ENCODE results near the gene JCHAIN. TPM values are rescaled to one million over a fixed set of nuclear protein-coding genes. Genes with fewer than 3 reads are reported as not detected.
"Not testable (repeated sequence)": the region's sequence is repeated elsewhere in the genome, so short reads cannot be mapped to it uniquely, and the experiment has no call there.

The JCHAIN gene
- total and polyA plus RNA-seq, 7 experiments from 2014 or later, result 0.81 to 223 (median 36.9) TPM; not detected in 3

DNA sequence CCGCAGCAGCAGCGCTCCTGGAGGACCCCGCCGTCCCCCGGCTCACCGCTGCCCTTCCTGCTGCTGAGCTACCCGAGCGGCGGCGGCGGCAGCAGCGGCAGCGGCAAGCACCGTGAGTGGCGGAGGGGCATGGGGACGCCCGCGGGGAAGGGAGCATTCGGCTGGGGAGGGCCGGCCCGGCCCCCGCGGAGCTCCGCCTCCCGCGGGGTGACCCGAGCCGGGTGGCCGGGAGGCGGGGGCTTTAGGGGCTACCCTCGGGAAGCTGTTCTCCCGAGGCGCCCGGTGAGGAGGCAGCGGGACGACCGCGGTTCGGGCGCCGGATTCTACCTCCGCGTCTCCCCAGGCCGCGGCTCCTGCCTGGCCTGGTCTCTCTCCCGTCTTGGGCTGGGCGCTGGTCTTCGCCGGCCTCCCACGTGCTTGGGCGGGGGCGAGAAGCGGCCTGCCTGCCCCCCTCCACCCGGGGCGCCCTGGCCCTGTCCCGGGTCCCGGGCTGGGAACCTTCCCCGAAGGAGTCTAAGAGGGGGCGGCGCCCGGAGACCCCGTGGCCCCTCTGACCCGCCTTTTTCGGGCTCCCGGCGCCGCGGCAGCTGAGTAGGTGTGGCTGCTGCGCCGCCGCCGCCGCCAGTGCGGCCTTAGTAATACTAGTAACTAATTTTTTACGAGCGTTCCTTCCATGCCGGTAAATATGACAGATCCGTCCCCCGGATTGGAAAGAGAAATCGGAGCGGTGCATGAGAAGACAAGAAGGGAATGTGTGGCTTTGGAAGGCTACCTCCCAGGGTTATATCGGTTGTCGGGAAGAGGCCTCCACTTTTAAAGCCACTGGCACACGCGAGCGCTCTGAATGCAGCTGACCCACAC, 39.1 kb upstream of the JCHAIN start:
- H3K27me3 ChIP-seq (ENCODE audit: control insufficient read depth in 2 of 2, insufficient read depth in 2 of 2, low read length in 2 of 2), result no peaks in the 10 kb centered on the region
- ChIA-PET POLR2A (interaction anchor here (1.0 to 11.3 kb wide), 12 partner anchors 10 to 288 kb away, joined by 4 to 174 read pairs (median 14); partner anchors contain the start of genes DCK, GRSF1, MOB1B and RUFY3), CTCF (interaction anchor here (0.9 to 4.1 kb wide), 7 partner anchors 13 to 53 kb away, joined by 5 to 31 read pairs (median 7); partner anchors contain the start of gene UTP3)
- Mint-ChIP-seq H3K36me3 (no peaks in the 10 kb centered on the region), H3K27me3 (no peaks in the 10 kb centered on the region), H3K27ac (peak overlapping the region; percentile 84 to 98 (median 93)), H3K4me1 (peaks cover 21 to 51% (median 39%) of the 10 kb centered on the region in 7 donors), H3K9me3 (no peaks in the 10 kb centered on the region), H3K4me3 (peak overlapping the region; percentile 82 to 96 (median 92))
- peaks cover 12 to 24% of the 10 kb centered on the region in 2 donors for H3K4me1 ChIP-seq (ENCODE audit: control insufficient read depth in 2 of 2, insufficient read depth in 2 of 2, low read length in 2 of 2)
- H3K4me3 ChIP-seq (ENCODE audit: low read length), result peak overlapping the region; percentile 87
- no peaks in the 10 kb centered on the region for H3K9me3 ChIP-seq (ENCODE audit: control insufficient read depth in 2 of 3, low read length in 3 of 3)
- H3K36me3 ChIP-seq (ENCODE audit: control insufficient read depth in 2 of 3, insufficient read depth in 3 of 3, low read length in 3 of 3), result no peaks in the 10 kb centered on the region
- intact Hi-C loops (cut with micrococcal nuclease), result loop anchor here (1.0 to 2.0 kb wide), 9 partner anchors 9 to 288 kb away; partner anchors contain the start of genes DCK (in 2 of the 2), GRSF1 (in 2 of the 2), MOB1B (in 2 of the 2) and UTP3 (in 1 of the 2)
- peak; percentile 57 to 77 (median 70) for DNase-seq
- peak overlapping the region; percentile 88 for H3K27ac ChIP-seq (ENCODE audit: low read depth, low read length)
- ATAC-seq, result peak; percentile 80

- peak overlapping the region in 1 of 9 donors; percentile 43 for H3K27ac Mint-ChIP-seq
- Histone ChIP-seq H3K36me3 (ENCODE audit: control insufficient read depth in 2 of 3, insufficient read depth in 3 of 3, low read length in 3 of 3) (no peaks in the 10 kb centered on the region), H3K27me3 (ENCODE audit: control insufficient read depth in 2 of 2, insufficient read depth in 2 of 2, low read length in 2 of 2) (no peaks in the 10 kb centered on the region), H3K4me3 (ENCODE audit: low read length) (peak overlapping the region; percentile 87), H3K4me1 (ENCODE audit: control insufficient read depth in 2 of 2, insufficient read depth in 2 of 2, low read length in 2 of 2) (peaks cover 12 to 22% of the 10 kb centered on the region in 2 donors), H3K27ac (ENCODE audit: low read depth, low read length) (peak overlapping the region; percentile 88), H3K9me3 (ENCODE audit: control insufficient read depth in 2 of 3, low read length in 3 of 3) (no peaks in the 10 kb centered on the region)
- peaks cover 20 to 46% (median 36%) of the 10 kb centered on the region in 7 donors for H3K4me1 Mint-ChIP-seq
- H3K4me3 Mint-ChIP-seq, result peak overlapping the region in 9 of 10 donors; percentile 43 to 95 (median 92)
- H3K27me3 Mint-ChIP-seq, result no peaks in the 10 kb centered on the region
- POLR2A ChIA-PET, result interaction anchor here (1.7 to 11.3 kb wide), 9 partner anchors 10 to 197 kb away, joined by 4 to 174 read pairs (median 20); partner anchors contain the start of genes GRSF1, MOB1B, RUFY3 and UTP3
- DNase-seq (peak in 2 of 9 donors; percentile 14 to 29), ATAC-seq (no peak)
- CTCF ChIA-PET, result interaction anchor here (0.9 to 4.1 kb wide), 5 partner anchors 13 to 32 kb away, joined by 5 to 31 read pairs (median 18); partner anchors contain the start of gene UTP3
- no peaks in the 10 kb centered on the region for H3K9me3 Mint-ChIP-seq
- intact Hi-C loops (cut with micrococcal nuclease), result loop anchor here (1.0 to 5.0 kb wide), 10 partner anchors 17 to 873 kb away; partner anchors contain the start of genes DCK (in 2 of the 2), GRSF1 (in 2 of the 2), MOB1B (in 2 of the 2) and UTP3 (in 2 of the 2)
- no peaks in the 10 kb centered on the region for H3K36me3 Mint-ChIP-seq
Observed at GRCh38 chr4:70704931-70705182, 38.5 kb upstream of the JCHAIN start.

GRCh38 chr4:70704215-70704930, 38.1 kb upstream of the JCHAIN start:
- ChIA-PET POLR2A (interaction anchor here (0.6 to 11.3 kb wide), 14 partner anchors 11 to 306 kb away, joined by 3 to 174 read pairs (median 10); partner anchors contain the start of genes GRSF1, MOB1B, RUFY3 and UTP3), CTCF (interaction anchor here (0.5 to 4.1 kb wide), 12 partner anchors 11 to 146 kb away, joined by 3 to 31 read pairs (median 3); partner anchors contain the start of gene UTP3)
- H3K27ac Mint-ChIP-seq, result peak overlapping the region; percentile 74 to 98 (median 93)
- no peaks in the 10 kb centered on the region for H3K36me3 ChIP-seq (ENCODE audit: control insufficient read depth in 2 of 3, insufficient read depth in 3 of 3, low read length in 3 of 3)
- DNase-seq, result peak; percentile 30 to 63 (median 44)
- no peaks in the 10 kb centered on the region for H3K9me3 ChIP-seq (ENCODE audit: control insufficient read depth in 2 of 3, low read length in 3 of 3)
- ATAC-seq, result peak; percentile 67
- intact Hi-C loops (cut with micrococcal nuclease), result loop anchor here (1.0 to 5.0 kb wide), 5 partner anchors 16 to 872 kb away; partner anchors contain the start of genes DCK (in 1 of the 2), GRSF1 (in 1 of the 2) and UTP3 (in 1 of the 2)
- peak overlapping the region; percentile 87 for H3K4me3 ChIP-seq (ENCODE audit: low read length)
- H3K27me3 Mint-ChIP-seq, result no peaks in the 10 kb centered on the region
- H3K4me1 Mint-ChIP-seq, result peaks cover 15 to 41% (median 31%) of the 10 kb centered on the region in 7 donors
- peak overlapping the region; percentile 88 for H3K27ac ChIP-seq (ENCODE audit: low read depth, low read length)
- H3K36me3 Mint-ChIP-seq, result no peaks in the 10 kb centered on the region
- H3K4me3 Mint-ChIP-seq, result peak overlapping the region; percentile 82 to 95 (median 93)
- peaks cover 12 to 17% of the 10 kb centered on the region in 2 donors for H3K4me1 ChIP-seq (ENCODE audit: control insufficient read depth in 2 of 2, insufficient read depth in 2 of 2, low read length in 2 of 2)
- no peaks in the 10 kb centered on the region for H3K27me3 ChIP-seq (ENCODE audit: control insufficient read depth in 2 of 2, insufficient read depth in 2 of 2, low read length in 2 of 2)
- H3K9me3 Mint-ChIP-seq, result no peaks in the 10 kb centered on the region

- no peaks in the 10 kb centered on the region for H3K27me3 Mint-ChIP-seq
- no peaks in the 10 kb centered on the region for H3K27me3 ChIP-seq (ENCODE audit: control insufficient read depth in 2 of 2, insufficient read depth in 2 of 2, low read length in 2 of 2)
- CTCF ChIA-PET, result interaction anchor here (0.6 to 4.1 kb wide), 11 partner anchors 10 to 283 kb away, joined by 3 to 31 read pairs (median 3); partner anchors contain the start of gene UTP3
- H3K9me3 Mint-ChIP-seq, result no peaks in the 10 kb centered on the region
- no peaks in the 10 kb centered on the region for H3K36me3 ChIP-seq (ENCODE audit: control insufficient read depth in 2 of 3, insufficient read depth in 3 of 3, low read length in 3 of 3)
- H3K4me1 Mint-ChIP-seq, result peaks cover 13 to 35% (median 24%) of the 10 kb centered on the region in 7 donors
- H3K27ac ChIP-seq (ENCODE audit: low read depth, low read length), result peak overlapping the region; percentile 88
- H3K4me3 Mint-ChIP-seq, result peak overlapping the region; percentile 82 to 95 (median 93)
- no peaks in the 10 kb centered on the region for H3K36me3 Mint-ChIP-seq
- no peaks in the 10 kb centered on the region for H3K9me3 ChIP-seq (ENCODE audit: control insufficient read depth in 2 of 3, low read length in 3 of 3)
- peak overlapping the region; percentile 74 to 98 (median 93) for H3K27ac Mint-ChIP-seq
- intact Hi-C loops (cut with micrococcal nuclease), result loop anchor here (1.0 to 5.0 kb wide), 5 partner anchors 15 to 871 kb away; partner anchors contain the start of genes DCK (in 1 of the 2), GRSF1 (in 1 of the 2) and UTP3 (in 1 of the 2)
- ATAC-seq, result no peak
- H3K4me3 ChIP-seq (ENCODE audit: low read length), result peak overlapping the region; percentile 87
- POLR2A ChIA-PET, result interaction anchor here (0.6 to 11.3 kb wide), 12 partner anchors 11 to 307 kb away, joined by 3 to 174 read pairs (median 6); partner anchors contain the start of genes GRSF1, MOB1B and UTP3
- DNase-seq, result no peak
- H3K4me1 ChIP-seq (ENCODE audit: control insufficient read depth in 2 of 2, insufficient read depth in 2 of 2, low read length in 2 of 2), result peaks cover 12 to 16% of the 10 kb centered on the region in 2 donors
Observed at GRCh38 chr4:70703619-70704214, 37.4 kb upstream of the JCHAIN start.

GRCh38 chr4:70702592-70702991, 36.3 kb upstream of the JCHAIN start:
- not testable (repeated sequence) for H3K27ac ChIP-seq (ENCODE audit: low read depth, low read length); DNase-seq; H3K9me3 Mint-ChIP-seq; H3K36me3 ChIP-seq (ENCODE audit: control insufficient read depth in 2 of 3, insufficient read depth in 3 of 3, low read length in 3 of 3); H3K4me3 ChIP-seq (ENCODE audit: low read length); H3K9me3 ChIP-seq (ENCODE audit: control insufficient read depth in 2 of 3, low read length in 3 of 3); H3K4me3 Mint-ChIP-seq; H3K27me3 Mint-ChIP-seq; H3K27me3 ChIP-seq (ENCODE audit: control insufficient read depth in 2 of 2, insufficient read depth in 2 of 2, low read length in 2 of 2); ATAC-seq; H3K36me3 Mint-ChIP-seq
- POLR2A ChIA-PET, result interaction anchor here (1.4 to 11.3 kb wide), 5 partner anchors 13 to 137 kb away, joined by 3 to 174 read pairs (median 43); partner anchors contain the start of genes GRSF1 and UTP3
- H3K4me1 Mint-ChIP-seq, result peaks cover 13 to 34% (median 24%) of the 10 kb centered on the region in 7 donors
- intact Hi-C loops (cut with micrococcal nuclease), result loop anchor here in 1 of 2 donors (5.0 kb wide), 1 partner anchor 870 kb away; no protein-coding TSS in a partner anchor
- peak overlapping the region in 6 of 9 donors; percentile 2 to 81 (median 59) for H3K27ac Mint-ChIP-seq
- CTCF ChIA-PET, result interaction anchor here (3.7 to 4.1 kb wide), 2 partner anchors 14 to 32 kb away, joined by 29 to 31 read pairs; partner anchors contain the start of gene UTP3
- H3K4me1 ChIP-seq (ENCODE audit: control insufficient read depth in 2 of 2, insufficient read depth in 2 of 2, low read length in 2 of 2), result peaks cover 12 to 16% of the 10 kb centered on the region in 2 donors
